H9 (cell line): ENCODE results near the gene YIPF2. TPM values are rescaled to one million over a fixed set of nuclear protein-coding genes. Genes with fewer than 3 reads are reported as not detected.

Source experiments
- DNase-seq: peaks from one replicate; pipeline ENCODE4 v3.0.0-alpha.2; 2017
- H2AFZ ChIP-seq: one replicate; pipeline ENCODE4 v1.6.1; 2013; ENCODE audit warnings: mild to moderate bottlenecking, low read length, control low read depth, moderate library complexity
- H2AK5ac ChIP-seq: 2 replicates; pipeline ENCODE4 v1.6.1; 2013; ENCODE audit warnings: low read length, control low read depth, mixed read lengths; ENCODE audit not compliant: insufficient read length
- H2BK120ac ChIP-seq: one replicate; pipeline ENCODE4 v1.6.1; 2013; ENCODE audit warnings: low read depth, mild to moderate bottlenecking, low read length, control low read depth, inconsistent platforms; ENCODE audit not compliant: poor library complexity, severe bottlenecking
- H2BK12ac ChIP-seq: 2 replicates; pipeline ENCODE4 v1.6.1; 2013; ENCODE audit warnings: low read length, control low read depth, mixed read lengths, low read depth; ENCODE audit not compliant: insufficient read length
- H2BK15ac ChIP-seq: 2 replicates; pipeline ENCODE4 v1.6.1; 2013; ENCODE audit warnings: low read depth, low read length, control low read depth
- H2BK20ac ChIP-seq: one replicate; pipeline ENCODE4 v1.6.1; 2013; ENCODE audit warnings: low read depth, mild to moderate bottlenecking, low read length, control low read depth, inconsistent platforms; ENCODE audit not compliant: poor library complexity, severe bottlenecking
- H2BK5ac ChIP-seq: 2 replicates; pipeline ENCODE4 v1.6.1; 2013; ENCODE audit warnings: low read length, control low read depth, mixed read lengths; ENCODE audit not compliant: insufficient read length
- H3K14ac ChIP-seq: 2 replicates; pipeline ENCODE4 v1.6.1; 2013; ENCODE audit warnings: low read length, control low read depth; ENCODE audit not compliant: insufficient read depth
- H3K18ac ChIP-seq: 2 replicates; pipeline ENCODE4 v1.6.1; 2013; ENCODE audit warnings: low read depth, mild to moderate bottlenecking, mixed read lengths, low read length, control low read depth; ENCODE audit not compliant: insufficient read length
- H3K23ac ChIP-seq: 2 replicates; pipeline ENCODE4 v1.6.1; 2013; ENCODE audit warnings: low read length, control low read depth, mixed read lengths, low read depth; ENCODE audit not compliant: insufficient read length
- H3K23me2 ChIP-seq: 2 replicates; pipeline ENCODE4 v1.6.1; 2013; ENCODE audit warnings: low read depth, mild to moderate bottlenecking, mixed read lengths, low read length, control low read depth; ENCODE audit not compliant: insufficient read length, poor library complexity, severe bottlenecking
- H3K27ac ChIP-seq: 2 replicates; pipeline ENCODE4 v1.5.1; 2013; ENCODE audit warnings: low read length, control low read depth, mixed read lengths, low read depth; ENCODE audit not compliant: insufficient read length
- H3K27me3 ChIP-seq: 2 replicates; pipeline ENCODE4 v1.6.1; 2013; ENCODE audit warnings: low read length, control low read depth, inconsistent platforms; ENCODE audit not compliant: insufficient read depth
- H3K4ac ChIP-seq: 2 replicates; pipeline ENCODE4 v1.6.1; 2013; ENCODE audit warnings: low read depth, mild to moderate bottlenecking, control low read depth, inconsistent platforms, low read length, moderate library complexity
- H3K4me1 ChIP-seq: 2 replicates; pipeline ENCODE4 v1.6.1; 2013; ENCODE audit warnings: low read length, control low read depth, inconsistent platforms; ENCODE audit not compliant: insufficient read depth
- H3K4me2 ChIP-seq: 2 replicates; pipeline ENCODE4 v1.6.1; 2013; ENCODE audit warnings: low read length, control low read depth, mixed read lengths; ENCODE audit not compliant: insufficient read length, insufficient read depth
- H3K56ac ChIP-seq: 2 replicates; pipeline ENCODE4 v1.6.1; 2013; ENCODE audit warnings: low read depth, mild to moderate bottlenecking, mixed read lengths, low read length, control low read depth; ENCODE audit not compliant: insufficient read length
- H3K79me1 ChIP-seq: 2 replicates; pipeline ENCODE4 v1.6.1; 2013; ENCODE audit warnings: low read depth, mild to moderate bottlenecking, moderate library complexity, low read length, control low read depth, inconsistent platforms; ENCODE audit not compliant: insufficient read depth, poor library complexity, severe bottlenecking
- H3K79me2 ChIP-seq: 2 replicates; pipeline ENCODE4 v1.6.1; 2013; ENCODE audit warnings: low read length, control low read depth, inconsistent platforms; ENCODE audit not compliant: insufficient read depth
- H3K9ac ChIP-seq: 2 replicates; pipeline ENCODE4 v1.6.1; 2013; ENCODE audit warnings: low read length, control low read depth, mixed read lengths; ENCODE audit not compliant: insufficient read length; ENCODE audit errors: extremely low read depth
- H3K9me3 ChIP-seq: one replicate; pipeline ENCODE4 v1.6.1; 2013; ENCODE audit warnings: low read depth, low read length, inconsistent platforms; ENCODE audit not compliant: control insufficient read depth
- H3T11ph ChIP-seq: one replicate; pipeline ENCODE4 v1.6.1; 2013; ENCODE audit warnings: mild to moderate bottlenecking, low read length, control low read depth, inconsistent platforms
- H4K20me1 ChIP-seq: one replicate; pipeline ENCODE4 v1.6.1; 2013; ENCODE audit not compliant: control insufficient read depth, insufficient read length, insufficient read depth
- H4K5ac ChIP-seq: 2 replicates; pipeline ENCODE4 v1.6.1; 2013; ENCODE audit warnings: low read depth, mild to moderate bottlenecking, mixed read lengths, low read length, control low read depth; ENCODE audit not compliant: insufficient read length
- H4K8ac ChIP-seq: replicated peaks from 2 replicates; pipeline ENCODE4 v1.6.1; 2013; ENCODE audit warnings: low read length, control low read depth, mixed read lengths, low read depth; ENCODE audit not compliant: insufficient read length
- H4K91ac ChIP-seq: 2 replicates; pipeline ENCODE4 v1.6.1; 2013; ENCODE audit warnings: low read depth, mild to moderate bottlenecking, moderate library complexity, mixed read lengths, low read length, control low read depth; ENCODE audit not compliant: insufficient read length
- H3K27ac Mint-ChIP-seq, 3 experiments: 2 replicates in 2 of 3; 3 replicates in 1 of 3; pipeline ENCODE4 v1.8.0; 2020 to 2021; ENCODE audit warnings: mixed read lengths in 3 of 3, mild to moderate bottlenecking in 1 of 3, moderate library complexity in 1 of 3
- H3K27me3 Mint-ChIP-seq: 2 replicates; pipeline ENCODE4 v1.8.0; 2021; ENCODE audit warnings: low read depth, mild to moderate bottlenecking, moderate library complexity, mixed read lengths
- H3K36me3 Mint-ChIP-seq, 3 experiments: 2 replicates in 2 of 3; 3 replicates in 1 of 3; pipeline ENCODE4 v1.8.0; 2020 to 2021; ENCODE audit warnings: low read depth in 3 of 3, mixed read lengths in 3 of 3; ENCODE audit not compliant: insufficient read depth in 1 of 3
- H3K4me1 Mint-ChIP-seq, 2 experiments: 2 replicates each; pipeline ENCODE4 v1.8.0; 2020; ENCODE audit warnings: mixed read lengths in 2 of 2
- H3K4me3 Mint-ChIP-seq, 2 experiments: 2 replicates in 1 of 2; 3 replicates in 1 of 2; pipeline ENCODE4 v1.8.0; 2020 to 2021; ENCODE audit warnings: mild to moderate bottlenecking in 2 of 2, mixed read lengths in 2 of 2, moderate library complexity in 1 of 2
- H3K9me3 Mint-ChIP-seq, 2 experiments: 2 replicates in 1 of 2; 3 replicates in 1 of 2; pipeline ENCODE4 v1.8.0; 2020; ENCODE audit warnings: mild to moderate bottlenecking in 2 of 2, mixed read lengths in 2 of 2, moderate library complexity in 1 of 2
- CTCF ChIP-seq: fragments of 200-600 bp; sonication (generic); conservative IDR thresholded peaks from 3 replicates; pipeline ENCODE4 v1.8.0; 2021; ENCODE audit warnings: antibody characterized with exemption, mild to moderate bottlenecking
- WGBS: extraction: QIAGEN DNeasy Blood & Tissue Kit; methylation state at CpG from one replicate; pipeline ENCODE4 v1.1.7; 2013; ENCODE audit warnings: missing lambda C conversion rate, low lambda C conversion rate, mixed read lengths; ENCODE audit not compliant: insufficient read length; ENCODE audit errors: extremely low coverage; 5-methylcytosine and 5-hydroxymethylcytosine counted together
- long read RNA-seq: library from polyadenylated mRNA; unstranded; transcript quantifications from one replicate; pipeline ENCODE4 v2.0.0, GENCODE V29; 2020
- total RNA-seq: library from RNA; stranded (reverse); gene quantifications from 2 replicates; pipeline ENCODE4 v1.2.1, GENCODE V29; 2021

YIPF2 gene
- 58.2 and 60.2 TPM in 2 replicates for total RNA-seq
- long read RNA-seq, transcript YIPF2-201 (10 exons, 2,087 nt) = minor isoform, 14 of 133 reads
- long read RNA-seq, transcript YIPF2-204 (10 exons, 1,550 nt) = major isoform, 75 of 133 reads
- long read RNA-seq, partial matches to known transcripts = 9 of 133 reads
- long read RNA-seq, other reads (novel, unspliced or antisense) = 33 of 133 reads

- Histone ChIP-seq H3K23ac (no peak within 1 kb of the TSS), H4K20me1 (no peaks in the 10 kb centered on the region), H3T11ph (no peak within 1 kb of the TSS), H2AFZ (no peak within 1 kb of the TSS), H3K23me2 (peaks cover 14% of the 10 kb centered on the region), H2AK5ac (no peak within 1 kb of the TSS), H3K18ac (no peak within 1 kb of the TSS), H3K56ac (no peak within 1 kb of the TSS), H4K8ac (no peak within 1 kb of the TSS), H3K27ac (no peak within 1 kb of the TSS), H3K4ac (no peak within 1 kb of the TSS), H3K9me3 (no peaks in the 10 kb centered on the region), H2BK12ac (no peak within 1 kb of the TSS), H3K4me2 (peak within 1 kb of the TSS; percentile 86), H2BK120ac (no peak within 1 kb of the TSS), H3K14ac (peak within 1 kb of the TSS; percentile 39; the same call in 1 of the 2 replicates), H3K79me1 (no peaks in the 10 kb centered on the region), H2BK15ac (no peak within 1 kb of the TSS; the same call in 1 of the 2 replicates), H3K4me1 (no peaks in the 10 kb centered on the region), H4K91ac (no peak within 1 kb of the TSS), H3K79me2 (peaks cover 4% of the 10 kb centered on the region; the same call in 1 of the 2 replicates), H3K9ac (peak within 1 kb of the TSS; percentile 86), H3K27me3 (no peaks in the 10 kb centered on the region), H2BK20ac (no peak within 1 kb of the TSS), H4K5ac (no peak within 1 kb of the TSS), H2BK5ac (no peak within 1 kb of the TSS)
- WGBS = no CpG with 5 or more reads among the region's 96 CpGs
- Mint-ChIP-seq H3K27ac (peak within 1 kb of the TSS; percentile 51 to 93 (median 92); a peak in 6 of 7 replicates), H3K4me3 (peak within 1 kb of the TSS; percentile 93 to 94), H3K9me3 (no peaks in the 10 kb centered on the region), H3K27me3 (peaks cover 2% of the 10 kb centered on the region; the same call in 1 of the 2 replicates), H3K4me1 (peaks cover 12 to 17% of the 10 kb centered on the region in 2 experiments), H3K36me3 (peaks cover 7 to 34% (median 30%) of the 10 kb centered on the region in 3 experiments; a peak in 6 of 7 replicates)
- DNase-seq = peak; percentile 98
- TF ChIP-seq CTCF = no peak
These were observed at the start of gene YIPF2, which contains the start of gene TIMM29 for GRCh38 chr19:10928563-10929401. YIPF2 (minus strand) TSS chr19:10928639; CDS start chr19:10928410, 229 bp downstream. TIMM29 (plus strand) TSS chr19:10928811; CDS start chr19:10928823, 12 bp downstream.
